Raji (cell line): ENCODE measurements around the gene EME2.

ENCODE experiments used
- POLR2A ChIP-seq: IDR thresholded peaks from 2 replicates; pipeline ENCODE4 v1.6.1; 2011; ENCODE audit warnings: low read depth, low read length, control low read depth; ENCODE audit not compliant: insufficient read depth

Gene EME2

DNA sequence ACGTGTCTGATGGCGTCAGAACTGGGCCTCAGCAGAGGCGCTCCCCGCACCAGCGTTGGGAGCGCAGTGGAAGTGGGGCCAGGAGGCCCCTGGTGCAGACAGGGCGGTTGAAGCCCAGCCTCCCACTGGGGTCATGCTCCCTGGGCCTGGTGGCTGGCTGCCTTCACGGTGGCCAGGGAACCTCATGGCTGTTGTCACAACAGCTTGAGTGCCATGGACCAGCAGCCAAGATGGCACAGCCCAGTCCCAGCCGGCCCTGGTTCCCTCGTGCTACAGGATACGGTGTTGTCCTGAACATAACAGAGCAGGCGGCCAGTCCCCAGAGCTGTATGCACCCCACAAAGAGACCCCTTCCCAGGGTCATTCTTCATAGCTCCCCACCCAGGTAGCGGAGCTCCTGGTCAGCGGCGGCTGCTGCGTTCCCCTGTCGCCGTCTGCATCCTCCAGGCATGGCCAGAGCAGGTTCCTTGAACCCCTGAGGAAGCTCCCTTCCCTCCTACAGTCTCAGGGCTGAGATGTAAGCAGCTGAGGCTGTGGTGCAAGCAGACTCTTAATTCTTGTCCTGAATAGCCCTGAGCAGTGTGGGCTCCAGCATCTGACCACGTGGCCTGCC, 31.0 kb upstream of the EME2 start:
- TF ChIP-seq POLR2A = no peak

DNA sequence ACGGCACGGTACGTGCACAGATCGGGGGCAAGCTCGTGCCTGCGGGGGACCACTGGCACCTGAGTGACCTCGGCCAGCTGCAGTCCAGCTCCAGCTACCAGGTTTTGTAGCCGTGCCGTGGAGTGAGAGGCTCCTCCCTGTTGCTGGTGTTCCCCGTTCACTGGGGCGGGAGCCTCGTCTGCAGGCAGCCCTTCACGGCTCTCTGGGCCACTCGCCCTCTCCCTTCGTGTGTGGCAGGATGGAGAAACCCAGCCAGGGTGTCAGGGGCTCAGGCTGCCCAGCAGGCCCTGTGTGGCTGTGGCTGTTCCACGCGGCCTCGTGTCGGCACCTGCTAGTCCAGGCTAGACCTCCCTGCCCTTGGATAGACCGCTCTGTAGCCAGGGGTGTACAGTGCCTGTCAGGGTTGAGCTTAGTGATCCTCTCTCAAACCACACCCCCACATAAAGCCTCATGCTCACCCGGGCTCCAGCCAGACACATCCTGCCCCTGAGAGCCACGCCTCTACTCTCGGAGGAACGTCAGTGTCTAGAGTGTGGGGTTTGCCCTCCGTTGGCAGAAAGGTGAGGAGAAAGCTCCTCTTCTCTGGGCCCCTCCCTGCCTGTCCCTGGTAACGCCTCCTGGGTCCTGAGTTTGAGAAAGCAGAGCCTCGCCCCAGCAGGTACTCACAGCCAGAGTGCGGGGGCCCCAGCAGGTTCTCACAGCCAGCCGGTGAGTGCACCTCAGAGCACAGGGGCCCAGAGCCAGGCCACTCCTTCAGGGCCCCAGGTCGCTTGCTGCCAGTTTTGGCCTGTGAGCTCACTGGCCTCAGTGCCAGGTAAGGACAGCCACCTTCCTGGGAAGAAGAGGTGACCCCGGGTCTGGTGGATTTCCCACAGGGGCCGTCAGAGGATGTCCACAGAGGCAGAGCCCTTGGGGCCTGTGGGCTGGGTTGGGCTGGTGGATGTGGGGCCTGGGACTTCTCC, 29.0 kb upstream of the EME2 start:
- no peak for TF ChIP-seq POLR2A

DNA sequence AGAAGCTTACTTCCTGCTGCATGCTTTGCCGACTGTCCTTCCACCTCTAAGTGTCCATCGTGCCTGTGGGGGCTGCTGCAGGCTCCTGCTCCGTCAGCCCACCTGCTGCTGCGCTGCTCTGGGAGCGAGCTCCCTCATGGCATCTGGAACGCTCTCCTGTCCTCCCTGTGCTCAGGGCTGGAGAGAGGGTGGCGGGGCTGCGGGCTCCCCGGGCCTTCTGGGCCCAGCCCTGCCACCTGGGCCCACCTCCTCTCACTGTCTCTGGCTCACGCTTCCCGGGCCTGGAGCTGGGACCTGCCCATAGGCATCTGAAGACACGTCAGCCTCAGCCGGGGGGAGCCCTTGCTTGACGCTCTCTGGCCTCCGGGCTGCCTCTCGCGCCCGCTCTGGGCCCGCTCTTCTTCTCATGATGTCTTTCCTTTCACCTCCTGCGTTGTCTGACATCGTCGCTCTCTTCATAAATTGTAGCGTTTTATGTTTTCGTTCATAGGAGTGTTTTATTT, 28.2 kb upstream of the EME2 start:
- TF ChIP-seq POLR2A = no peak

DNA sequence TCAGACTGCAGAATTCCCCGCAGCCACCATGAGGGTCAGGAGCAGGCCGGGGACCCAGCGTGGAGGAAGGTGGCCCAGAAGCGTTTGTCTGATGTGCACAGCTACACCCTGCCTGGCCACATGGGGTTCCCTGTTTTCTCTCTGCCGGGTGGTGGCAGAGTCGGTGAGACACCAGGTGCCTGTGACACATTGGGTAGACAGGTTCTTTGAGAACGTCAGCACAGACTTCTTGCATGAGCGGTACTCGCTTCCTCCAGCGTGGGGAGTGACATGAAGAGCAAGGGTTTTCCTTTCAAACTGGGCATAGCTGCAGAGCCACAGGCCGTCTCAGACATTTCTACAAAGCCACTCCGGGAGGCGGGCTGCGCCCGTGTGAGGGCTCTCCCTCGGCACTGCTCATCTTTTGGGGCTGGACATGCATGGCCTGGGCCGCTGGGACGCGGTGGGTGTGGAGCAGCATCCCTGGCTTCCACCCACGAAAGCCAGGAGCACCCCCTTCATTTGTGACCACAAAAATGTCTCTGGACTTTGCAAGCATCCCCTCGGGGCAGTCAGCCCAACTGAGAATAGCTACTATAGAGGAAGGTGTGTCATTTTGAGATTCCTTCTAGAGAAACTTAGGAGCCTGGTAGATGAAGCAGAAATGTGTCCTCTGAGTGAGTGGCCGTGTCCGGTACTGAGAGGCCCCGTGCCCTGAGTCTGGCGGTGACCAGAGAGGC, 27.3 kb upstream of the EME2 start:
- TF ChIP-seq POLR2A = no peak

DNA sequence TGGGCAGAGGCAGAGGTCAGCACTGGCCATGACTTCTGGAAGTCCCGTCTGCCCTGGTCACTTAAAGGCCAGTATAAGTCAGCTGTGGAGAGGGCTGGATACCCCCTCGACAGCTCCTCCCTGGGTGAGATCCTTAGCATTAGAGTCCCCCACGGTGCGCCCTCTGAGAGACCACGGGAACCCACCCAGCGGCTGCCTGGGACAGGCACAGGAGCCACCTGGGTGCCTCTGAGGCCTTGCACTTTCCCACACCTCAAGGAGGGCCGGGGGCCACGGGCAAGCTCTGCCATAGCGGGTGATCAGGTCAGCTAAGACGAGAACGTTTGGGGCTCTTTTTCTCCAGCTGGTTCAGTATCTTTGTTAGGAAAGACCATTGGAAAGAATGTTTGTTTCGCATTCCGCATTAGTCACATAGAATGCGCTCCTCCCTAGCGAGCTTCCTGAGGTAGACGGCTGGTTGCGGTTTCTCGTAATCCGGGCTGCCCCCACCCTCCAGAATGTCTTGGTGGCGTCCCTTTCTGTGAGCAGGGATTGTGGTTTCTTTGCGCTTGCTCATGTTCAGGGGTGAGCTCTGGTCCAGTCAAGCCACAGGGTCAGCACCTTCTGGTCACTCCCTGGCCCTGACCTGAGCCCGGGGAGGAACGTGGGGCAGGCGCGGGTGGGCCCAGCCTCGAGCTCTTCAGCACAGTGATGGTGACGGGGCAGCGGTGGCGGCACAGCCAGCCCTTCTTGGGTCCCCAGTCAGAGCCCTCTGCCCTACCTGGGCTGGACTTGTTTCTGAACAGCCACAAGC, 26.5 kb upstream of the EME2 start:
- no peak for TF ChIP-seq POLR2A

DNA sequence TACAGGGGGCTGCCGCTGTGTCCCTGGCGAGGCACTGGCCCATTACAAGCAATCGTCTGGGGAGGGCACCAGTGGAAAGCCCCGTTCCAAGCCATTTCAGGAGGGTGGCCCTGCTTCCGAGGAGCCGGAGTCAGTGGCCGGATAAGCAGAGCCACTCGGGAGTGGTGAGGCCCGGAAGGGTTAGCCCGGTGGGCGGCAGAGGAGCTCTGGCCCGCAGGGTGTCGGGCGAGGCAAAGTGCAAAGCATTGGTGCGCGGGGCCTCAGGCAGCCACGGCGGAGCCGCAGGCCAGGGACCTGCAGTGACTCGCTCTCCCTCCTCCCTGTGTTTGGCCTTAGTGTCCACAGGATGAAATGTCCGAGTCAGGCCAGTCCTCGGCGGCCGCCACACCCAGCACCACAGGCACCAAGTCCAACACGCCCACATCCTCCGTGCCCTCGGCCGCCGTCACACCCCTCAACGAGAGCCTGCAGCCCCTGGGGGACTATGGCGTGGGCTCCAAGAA, 25.9 kb upstream of the EME2 start:
- no peak for TF ChIP-seq POLR2A

DNA sequence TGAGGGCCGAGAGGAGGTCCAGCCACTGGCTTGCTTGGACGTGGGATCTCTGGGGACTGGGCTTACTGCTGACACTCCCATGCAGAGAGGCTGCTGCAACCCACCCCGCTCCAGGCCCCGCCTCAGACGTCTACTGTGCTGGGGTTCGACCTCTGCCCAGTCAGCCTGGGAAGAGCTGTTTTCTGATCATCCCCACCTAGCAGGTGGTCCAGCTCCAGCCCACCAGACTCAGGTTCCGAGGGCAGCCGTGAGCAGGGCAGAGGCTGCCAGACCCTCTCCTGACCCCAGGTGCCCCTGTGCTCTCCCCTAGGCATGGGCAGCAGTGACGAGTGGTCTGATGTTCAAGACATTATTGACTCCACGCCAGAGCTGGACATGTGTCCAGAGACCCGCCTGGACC, 24.7 kb upstream of the EME2 start:
- no peak for TF ChIP-seq POLR2A

DNA sequence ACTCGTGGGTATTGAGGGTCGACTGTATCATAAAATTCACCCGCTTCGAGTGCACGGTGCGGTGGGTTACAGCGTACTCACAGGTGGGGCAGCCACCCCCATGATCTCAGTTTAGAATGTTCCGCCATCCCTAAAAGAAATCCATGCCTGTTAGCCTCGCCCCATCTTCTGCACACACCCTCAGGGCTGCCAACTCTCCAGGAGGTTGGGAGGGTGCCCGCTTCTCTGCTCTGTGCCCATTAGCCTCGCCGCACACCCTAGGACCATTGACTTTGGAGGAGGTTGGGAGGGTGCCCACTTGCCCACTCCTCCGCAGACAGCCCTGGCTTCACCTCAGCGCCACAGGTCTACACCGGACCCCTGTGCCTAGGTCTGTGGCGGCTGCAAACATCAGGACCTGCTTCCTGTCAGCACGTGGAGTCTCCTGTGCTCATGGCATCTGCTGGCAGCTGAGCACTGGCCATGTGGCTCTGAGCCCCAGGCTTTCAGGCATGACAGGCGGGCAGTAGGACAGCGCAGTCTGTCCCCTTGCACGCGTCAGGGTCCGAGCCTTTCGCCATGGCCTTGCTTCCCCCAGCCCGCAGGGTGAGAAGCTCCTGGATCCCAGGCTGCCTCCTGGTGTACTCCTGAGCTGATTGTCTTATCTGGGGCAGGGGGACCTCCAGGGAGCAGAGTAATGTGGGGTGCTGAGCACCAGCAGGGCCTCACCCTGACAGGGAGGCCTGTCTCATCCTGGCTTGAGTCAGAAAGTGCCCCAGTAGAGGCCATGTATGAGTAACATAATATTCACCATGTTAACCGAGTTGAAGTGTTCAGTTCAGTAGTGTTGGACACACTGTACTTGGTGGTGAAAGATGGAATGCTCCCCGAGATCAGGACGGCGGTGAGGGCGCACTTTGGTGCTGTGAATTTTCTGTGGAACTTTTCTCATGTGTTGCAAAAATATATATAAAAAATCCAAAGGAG, 23.2 kb upstream of the EME2 start:
- no peak for TF ChIP-seq POLR2A

DNA sequence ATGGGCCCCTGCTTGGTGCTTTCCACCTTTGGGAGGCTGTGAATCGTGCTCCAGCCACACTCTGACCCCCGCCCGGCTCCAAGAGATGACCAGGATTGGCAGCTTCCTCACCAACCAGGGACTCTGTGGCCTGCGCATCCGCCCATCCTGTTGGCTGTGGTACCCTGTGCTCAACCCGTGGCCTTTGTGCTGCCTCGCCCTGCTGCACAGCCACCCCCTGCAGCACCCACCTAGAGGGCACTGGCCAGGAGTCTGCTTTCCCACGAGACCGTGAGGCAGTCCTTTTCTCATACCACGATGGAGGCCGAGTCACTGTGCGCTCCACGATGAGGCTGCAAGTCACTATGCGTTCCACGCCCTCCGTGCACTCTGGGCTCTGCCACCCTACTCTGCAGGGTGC, 20.7 kb upstream of the EME2 start:
- TF ChIP-seq POLR2A = no peak

DNA sequence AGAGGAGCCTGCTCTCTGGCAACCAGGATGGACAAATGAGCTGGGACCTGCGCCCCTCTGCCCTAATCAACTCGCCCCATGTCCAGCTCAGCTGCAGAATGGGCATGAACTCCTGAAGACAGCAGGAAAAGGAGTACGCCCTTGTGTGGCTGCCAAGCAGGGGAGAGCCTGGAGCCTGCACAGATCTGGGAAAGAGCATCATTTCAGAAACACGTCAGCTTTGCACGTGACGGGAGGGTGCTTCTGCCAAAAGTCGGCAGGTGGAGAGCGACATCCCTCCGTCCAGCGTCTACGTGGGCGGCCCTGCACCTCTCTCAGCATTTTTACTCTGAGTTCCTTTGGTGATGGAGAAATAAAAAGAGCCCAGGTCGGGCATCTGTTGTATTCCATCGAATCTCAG, 19.8 kb upstream of the EME2 start:
- no peak for TF ChIP-seq POLR2A

DNA sequence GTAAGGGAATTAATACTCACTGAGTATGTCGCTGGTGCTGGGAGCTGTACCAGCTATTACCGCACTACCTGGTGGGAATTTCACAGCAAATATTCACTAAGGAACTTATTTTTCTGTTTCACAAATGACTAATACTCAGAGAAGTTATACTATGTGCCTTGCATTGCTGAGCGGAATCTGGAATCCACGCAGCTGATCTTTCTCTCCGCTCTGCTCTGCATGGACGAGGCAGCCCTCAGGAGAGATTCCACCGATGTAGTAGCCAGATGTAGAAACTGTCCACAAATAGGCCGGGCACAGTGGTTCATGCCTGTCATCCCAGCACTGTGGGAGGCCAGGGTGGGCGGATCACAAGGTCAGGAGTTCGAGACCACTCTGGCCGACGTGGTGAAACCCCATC, 18.4 kb upstream of the EME2 start:
- no peak for TF ChIP-seq POLR2A

DNA sequence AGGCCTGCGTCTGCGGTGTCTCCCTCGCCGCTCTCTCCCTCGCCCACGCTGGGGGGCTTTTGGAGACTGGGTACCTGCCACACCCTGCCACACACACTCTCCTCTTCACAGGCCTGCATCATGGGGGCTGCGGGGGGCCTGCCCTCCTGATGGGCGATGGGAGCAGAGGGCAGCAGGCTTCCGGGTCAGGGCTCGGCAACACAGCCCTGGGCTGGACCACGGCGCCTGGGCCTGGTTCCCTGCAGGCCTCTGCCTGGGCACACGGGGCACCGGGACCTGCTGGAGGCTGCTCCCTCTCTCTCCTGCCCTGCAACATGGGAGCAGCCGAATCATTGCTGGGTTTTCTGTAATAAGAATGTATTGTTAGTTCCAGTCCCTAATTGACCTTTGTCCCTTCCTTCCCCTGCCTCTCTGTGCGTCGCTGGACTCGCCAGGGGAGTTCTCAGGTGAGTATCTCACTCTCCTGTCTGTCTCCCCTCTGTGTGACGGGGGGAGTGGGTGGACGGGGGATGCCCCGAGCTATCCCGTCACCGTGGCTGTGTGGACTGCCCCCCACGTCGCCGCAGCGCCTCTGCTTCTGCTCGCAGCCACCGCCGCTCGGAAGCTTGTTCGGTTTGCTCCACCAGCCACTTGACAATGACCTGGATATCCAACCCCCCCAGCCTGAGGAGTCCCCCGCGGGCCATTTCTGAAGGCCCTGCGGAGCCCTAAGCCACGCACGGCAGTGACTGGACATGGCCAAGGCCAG, 14.7 kb upstream of the EME2 start:
- TF ChIP-seq POLR2A = no peak

DNA sequence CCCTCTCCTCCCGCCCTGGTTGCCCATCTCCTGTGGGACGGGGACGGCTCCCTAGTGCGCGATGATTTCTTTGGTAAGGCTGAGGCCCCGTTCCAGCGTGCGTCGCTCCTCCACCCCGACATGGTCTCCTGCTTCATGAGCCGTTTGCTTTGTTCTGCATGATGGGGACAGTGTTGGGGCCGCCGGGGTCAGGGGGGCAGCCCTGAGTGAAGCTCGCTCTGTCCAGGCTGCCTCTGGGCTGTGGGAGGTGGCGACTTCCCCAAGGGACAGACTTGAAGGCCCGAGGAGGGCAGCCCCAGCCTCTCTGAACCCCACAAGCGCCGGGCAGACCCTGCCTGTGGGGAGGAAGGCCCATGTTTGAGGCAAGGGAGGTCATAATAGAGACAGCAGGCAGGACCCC, 13.7 kb upstream of the EME2 start:
- TF ChIP-seq POLR2A = no peak

DNA sequence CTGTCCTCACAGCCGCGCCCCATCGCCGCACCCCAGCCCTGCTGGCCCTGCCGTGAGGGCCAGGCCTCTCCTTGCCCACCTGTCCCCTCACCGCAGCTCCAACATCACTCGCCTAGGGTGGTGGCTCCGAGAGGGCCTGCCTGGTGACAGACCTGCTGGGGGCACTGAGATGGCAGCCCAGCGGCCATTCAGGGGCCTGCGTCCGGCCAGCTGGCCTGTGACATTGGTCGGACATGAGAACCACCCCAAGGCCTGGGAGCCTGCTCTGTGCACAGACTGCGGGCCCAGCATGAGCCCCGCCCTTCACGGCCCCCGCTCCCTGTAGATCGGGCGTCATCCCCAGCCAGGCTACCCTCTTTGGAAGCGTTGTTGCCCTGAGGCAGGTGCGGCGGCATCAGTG, 13.1 kb upstream of the EME2 start:
- no peak for TF ChIP-seq POLR2A
